Putamen (tissue), 1 donor: ENCODE data around the gene NUMA1.

ENCODE experiments used
- DNase-seq: peaks from one replicate; pipeline ENCODE4 v3.0.0-alpha.2; 2016; ENCODE audit warnings: low spot score

NUMA1 gene

GRCh38 chr11:72013765-72014711, 66.3 kb downstream of the NUMA1 start:
- DNase-seq, result no peak

GRCh38 chr11:72012897-72013721, 67.2 kb downstream of the NUMA1 start:
- peak; percentile 73 for DNase-seq

- no peak for DNase-seq
These were observed 68.2 kb downstream of the NUMA1 start for GRCh38 chr11:72012091-72012630.

- peak; percentile 38 for DNase-seq
These were observed 69.7 kb downstream of the NUMA1 start for GRCh38 chr11:72010529-72011233.

- DNase-seq, result no peak
These were observed 71.2 kb downstream of the NUMA1 start for GRCh38 chr11:72009156-72009555.

- DNase-seq, result no peak
These were observed 71.6 kb downstream of the NUMA1 start for GRCh38 chr11:72008728-72009127.

GRCh38 chr11:72007587-72007986, 72.8 kb downstream of the NUMA1 start:
- no peak for DNase-seq

- DNase-seq, result no peak
These were observed 73.3 kb downstream of the NUMA1 start for GRCh38 chr11:72007089-72007476.

- no peak for DNase-seq
These were observed 73.8 kb downstream of the NUMA1 start for GRCh38 chr11:72006309-72007088.

GRCh38 chr11:72005347-72006260, 74.7 kb downstream of the NUMA1 start:
- no peak for DNase-seq

- no peak for DNase-seq
These were observed 75.6 kb downstream of the NUMA1 start for GRCh38 chr11:72004515-72005346.

- DNase-seq, result no peak
These were observed 76.6 kb downstream of the NUMA1 start for GRCh38 chr11:72003776-72004171.

GRCh38 chr11:72002841-72003775, 77.2 kb downstream of the NUMA1 start:
- no peak for DNase-seq

- no peak for DNase-seq
These were observed 78.3 kb downstream of the NUMA1 start for GRCh38 chr11:72001834-72002591.

- DNase-seq, result no peak
These were observed 79.1 kb downstream of the NUMA1 start for GRCh38 chr11:72001285-72001684.

- DNase-seq, result no peak
These were observed 80.0 kb downstream of the NUMA1 start for GRCh38 chr11:72000202-72000867.

- no peak for DNase-seq
These were observed 80.5 kb downstream of the NUMA1 start for GRCh38 chr11:71999798-72000197.
